GM12873 (cell line): ENCODE data around the gene SLC10A1.

ENCODE experiments used
- CTCF ChIP-seq: IDR thresholded peaks from 2 replicates; pipeline ENCODE4 v1.5.1; 2012; ENCODE audit warnings: low read depth, mild to moderate bottlenecking, moderate library complexity, low read length, control low read depth; ENCODE audit not compliant: insufficient read depth; ENCODE audit errors: missing control alignments

Gene SLC10A1

GRCh38 chr14:69755296-69755695, 41.7 kb downstream of the SLC10A1 start:
- TF ChIP-seq CTCF = no peak

GRCh38 chr14:69754487-69754886, 42.6 kb downstream of the SLC10A1 start:
- no peak for TF ChIP-seq CTCF

- TF ChIP-seq CTCF = no peak
Measured at GRCh38 chr14:69753860-69754259, 43.2 kb downstream of the SLC10A1 start.

- TF ChIP-seq CTCF = no peak
Measured at GRCh38 chr14:69752773-69753172, 44.3 kb downstream of the SLC10A1 start.

- no peak for TF ChIP-seq CTCF
Measured at GRCh38 chr14:69750495-69750894, 46.5 kb downstream of the SLC10A1 start.

- no peak for TF ChIP-seq CTCF
Measured at GRCh38 chr14:69749956-69750355, 47.1 kb downstream of the SLC10A1 start.

GRCh38 chr14:69741055-69741454, 56.0 kb downstream of the SLC10A1 start:
- no peak for TF ChIP-seq CTCF
